SH-SY5Y (cell line): ENCODE data around the gene RPP21.

ENCODE experiments used
- GATA2 ChIP-seq: IDR thresholded peaks from 2 replicates; pipeline ENCODE4 v1.6.1; 2011; ENCODE audit warnings: mild to moderate bottlenecking, low read depth, low read length
- GATA3 ChIP-seq: IDR thresholded peaks from 2 replicates; pipeline ENCODE4 v1.6.1; 2011; ENCODE audit warnings: low read depth, mild to moderate bottlenecking, low read length, moderate library complexity

DNA sequence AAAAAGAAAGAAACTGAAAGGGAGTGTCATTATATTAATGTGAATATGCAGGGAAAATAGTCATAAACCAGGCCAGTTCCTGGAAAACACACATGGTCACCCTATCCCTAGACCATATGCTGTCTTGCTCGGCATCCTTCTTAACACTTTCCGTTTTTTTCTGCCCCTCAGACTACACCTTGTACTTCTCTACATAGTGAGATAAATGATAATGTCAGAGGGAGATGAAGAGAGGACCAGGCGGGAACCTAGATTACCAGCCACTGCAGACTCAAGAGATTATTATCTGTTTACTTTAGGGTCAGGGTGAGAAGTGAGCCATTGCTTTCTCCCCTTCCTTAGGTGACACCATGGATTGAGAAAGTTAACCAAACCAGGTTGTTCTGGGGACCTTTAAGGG is 3.7 kb upstream of the RPP21 start:
- TF ChIP-seq GATA2 (no peak), GATA3 (no peak)
